GM12878 (cell line): ENCODE results near the gene EPS8L1. TPM values are rescaled to one million over a fixed set of nuclear protein-coding genes. Genes with fewer than 3 reads are reported as not detected.

Experiments
- ATAC-seq: fragments of 200-7000 bp; cut with Tn5 transposase; 3 replicates; pipeline ENCODE4 v1.9.1; 2020; ENCODE audit warnings: mild to moderate bottlenecking, moderate library complexity
- BruUV-seq: library from RNA; stranded (reverse); fragments of 400-500 nt; replicated peaks from 2 replicates; lab custom pipeline; 2021; lab: Mats Ljungman, UMichigan
- CTCF ChIA-PET: fragments of 300-600 bp; sonication (Branson Sonifier 250); formaldehyde crosslinking; extraction: SDS; loops from one replicate; lab custom pipeline; 2021; ENCODE audit warnings: inconsistent platforms; lab: Yijun Ruan, JAX
- POLR2A ChIA-PET: fragments of 350-600 bp; formaldehyde crosslinking; extraction: SDS; loops from one replicate; lab custom pipeline; 2021; ENCODE audit warnings: inconsistent platforms; lab: Charles Lee
- RAD21 ChIA-PET: fragments of 300-600 bp; sonication (Branson Sonifier 250); formaldehyde crosslinking; loops from one replicate; lab custom pipeline; 2023; ENCODE audit warnings: antibody characterized with exemption; ENCODE audit not compliant: unreplicated experiment; lab: Charles Lee
- SMC1A ChIA-PET: fragments of 300-600 bp; sonication (Branson Sonifier 250); formaldehyde crosslinking; loops from one replicate; lab custom pipeline; 2023; ENCODE audit not compliant: unreplicated experiment, uncharacterized antibody; lab: Charles Lee
- DNase-seq: peaks from one replicate; pipeline ENCODE4 v3.0.0-alpha.2; 2011; ENCODE audit warnings: low read depth, low spot score
- FAIRE-seq: peaks from 3 replicates; lab custom pipeline; 2011; peaks lifted over from hg19 to GRCh38; lab: Jason Lieb, UNC
- H2AFZ ChIP-seq: 2 replicates; pipeline ENCODE4 v1.6.0; 2011; ENCODE audit warnings: low read depth, low read length, control low read depth; ENCODE audit not compliant: control insufficient read depth
- H3K27ac ChIP-seq: 2 replicates; pipeline ENCODE4 v1.5.1; 2011; ENCODE audit warnings: control low read depth; ENCODE audit not compliant: control insufficient read depth, insufficient read depth
- H3K27me3 ChIP-seq, 2 experiments: replicated peaks in 1 of 2; 2 replicates each; pipeline versions ENCODE4 v1.6.0 to v1.6.1; 2011; ENCODE audit warnings: low read length in 1 of 2; ENCODE audit not compliant: control insufficient read depth in 2 of 2, insufficient read depth in 2 of 2
- H3K36me3 ChIP-seq, 2 experiments: 2 replicates each; pipeline ENCODE4 v1.5.1; 2011; ENCODE audit warnings: low read length in 1 of 2; ENCODE audit not compliant: control insufficient read depth in 2 of 2, insufficient read depth in 2 of 2
- H3K4me1 ChIP-seq: 2 replicates; pipeline ENCODE4 v1.6.1; 2011; ENCODE audit warnings: mild to moderate bottlenecking, low read length, moderate library complexity, mixed read lengths; ENCODE audit not compliant: control insufficient read depth, insufficient read depth
- H3K4me2 ChIP-seq: 2 replicates; pipeline ENCODE4 v1.6.0; 2011; ENCODE audit warnings: control low read depth; ENCODE audit not compliant: control insufficient read depth, insufficient read depth
- H3K4me3 ChIP-seq: fragments of 200-600 bp; sonication (generic); 2 replicates; pipeline ENCODE4 v1.5.1; 2016
- H3K79me2 ChIP-seq: 2 replicates; pipeline ENCODE4 v1.6.0; 2011; ENCODE audit warnings: low read length; ENCODE audit not compliant: control insufficient read depth, insufficient read depth
- H3K9ac ChIP-seq: 2 replicates; pipeline ENCODE4 v1.8.0; 2011; ENCODE audit warnings: low read length, control low read depth, mixed read lengths; ENCODE audit not compliant: control insufficient read depth, insufficient read depth
- H3K9me3 ChIP-seq: replicated peaks from 3 replicates; pipeline ENCODE4 v1.5.1; 2011; ENCODE audit warnings: mild to moderate bottlenecking, low read length; ENCODE audit not compliant: control insufficient read depth, insufficient read depth
- H4K20me1 ChIP-seq: 2 replicates; pipeline ENCODE4 v1.6.0; 2011; ENCODE audit not compliant: control insufficient read depth, insufficient read depth
- ATF3 ChIP-seq: IDR thresholded peaks from 2 replicates; pipeline ENCODE4 v1.6.1; 2011; ENCODE audit warnings: low read depth, mild to moderate bottlenecking, low read length, moderate library complexity, borderline replicate concordance; ENCODE audit errors: extremely low read depth
- ATF7 ChIP-seq: fragments of 450-650 bp; IDR thresholded peaks from 2 replicates; pipeline ENCODE4 v1.6.1; 2016; ENCODE audit warnings: low read depth, mild to moderate bottlenecking
- BCLAF1 ChIP-seq: fragments of 450-650 bp; IDR thresholded peaks from 2 replicates; pipeline ENCODE4 v1.6.1; 2017; ENCODE audit warnings: antibody characterized with exemption, mild to moderate bottlenecking, moderate library complexity
- EZH2 ChIP-seq: IDR thresholded peaks from 2 replicates; pipeline ENCODE4 v1.6.1; 2012; ENCODE audit warnings: low read depth, mild to moderate bottlenecking, control low read depth, inconsistent platforms, low read length, borderline replicate concordance; ENCODE audit not compliant: control insufficient read depth
- HCFC1 ChIP-seq: fragments of 150-350 bp; IDR thresholded peaks from 2 replicates; pipeline ENCODE4 v1.6.1; 2014; ENCODE audit warnings: low read length
- KAT2A ChIP-seq: conservative IDR thresholded peaks from 2 replicates; pipeline ENCODE4 v1.6.1; 2011; ENCODE audit warnings: low read depth, low read length; ENCODE audit not compliant: control insufficient read depth
- MTA2 ChIP-seq: fragments of 450-650 bp; IDR thresholded peaks from 2 replicates; pipeline ENCODE4 v1.6.1; 2016; ENCODE audit warnings: low read depth, mild to moderate bottlenecking, moderate library complexity
- NR2C2 ChIP-seq: IDR thresholded peaks from 2 replicates; pipeline ENCODE4 v1.6.1; 2011; ENCODE audit warnings: borderline replicate concordance, low read depth; ENCODE audit not compliant: control insufficient read depth, insufficient read length
- RB1 ChIP-seq: fragments of 450-650 bp; formaldehyde crosslinking; IDR thresholded peaks from 2 replicates; pipeline ENCODE4 v1.6.1; 2017; ENCODE audit warnings: mild to moderate bottlenecking, borderline replicate concordance
- SMAD1 ChIP-seq: fragments of 450-650 bp; IDR thresholded peaks from 2 replicates; pipeline ENCODE4 v1.6.1; 2018; ENCODE audit warnings: mild to moderate bottlenecking, low read depth; ENCODE audit not compliant: partially characterized antibody
- SP1 ChIP-seq: IDR thresholded peaks from one replicate; pipeline ENCODE4 v1.6.1; 2011; ENCODE audit warnings: low read depth, low read length
- SREBF1 ChIP-seq: IDR thresholded peaks from 2 replicates; pipeline ENCODE4 v1.6.1; 2012; ENCODE audit warnings: mild to moderate bottlenecking, low read length
- ZBTB11 ChIP-seq: fragments of 450-650 bp; formaldehyde crosslinking; IDR thresholded peaks from 2 replicates; pipeline ENCODE4 v1.5.0; 2022; ENCODE audit warnings: mild to moderate bottlenecking, missing genetic modification characterization
- ZNF207 ChIP-seq: fragments of 450-650 bp; IDR thresholded peaks from 2 replicates; pipeline ENCODE4 v1.6.1; 2014; ENCODE audit warnings: antibody characterized with exemption, mild to moderate bottlenecking, borderline replicate concordance
- ZNF622 ChIP-seq: fragments of 450-650 bp; IDR thresholded peaks from 2 replicates; pipeline ENCODE4 v1.6.1; 2017; ENCODE audit warnings: mild to moderate bottlenecking, inconsistent platforms
- WGBS: methylation state at CpG from one replicate; pipeline ENCODE4 v1.1.6; 2016; ENCODE audit warnings: low lambda C conversion rate; ENCODE audit not compliant: insufficient replicate concordance, insufficient coverage; ENCODE audit errors: missing lambda C conversion rate; 5-methylcytosine and 5-hydroxymethylcytosine counted together
- in situ Hi-C: fragments of 300-500 bp; cut with MboI; formaldehyde crosslinking; loops from 9 replicates; pipeline ENCODE4 v1.14.3; 2018; ENCODE audit warnings: mixed read lengths
- intact Hi-C: fragments of 100-400 bp; cut with micrococcal nuclease; formaldehyde crosslinking; loops from one replicate; pipeline ENCODE4 v1.14.2; 2022; ENCODE audit not compliant: unreplicated experiment
- polyA plus RNA-seq, 11 experiments: library from polyadenylated mRNA; depleted of rRNA in 4 of 11; unstranded in 6 of 11; stranded (reverse) in 5 of 11; fragments of >200 nt; fragmentation: Nextera tagmentation in 4 of 11; fragmentation: Illumina TruSeq in 1 of 11; extraction: Ambion mirVana in 4 of 11; extraction: Trizol in 1 of 11; gene quantifications; 1 replicate in 1 of 11; 2 replicates in 10 of 11; pipeline versions ENCODE4 v1.2.1 to v1.2.3, GENCODE V29; 2011 to 2016; ENCODE audit warnings: inconsistent platforms in 2 of 11, missing spikeins in 2 of 11, low read depth in 1 of 11
- total RNA-seq, 4 experiments: library from RNA; depleted of rRNA in 3 of 4; stranded (reverse); fragments of >200 nt in 3 of 4; fragmentation: Illumina TruSeq in 1 of 4; extraction: Trizol in 1 of 4; gene quantifications; 2 replicates each; pipeline versions ENCODE4 v1.2.1 to v1.2.3, GENCODE V29; 2013 to 2021
- TF ChIP-seq, protein P1 (sequence below): IDR thresholded peaks from 2 replicates; pipeline ENCODE4 v1.6.1; 2011; ENCODE audit warnings: mild to moderate bottlenecking, low read depth, low read length, moderate library complexity; ENCODE audit not compliant: insufficient replicate concordance

EPS8L1 gene
- total and polyA plus RNA-seq, 10 of the 15 experiments (the other 5 are each of a cell fraction or from before 2014, with no cell fraction given): 0.68 to 2.2 (median 0.96) TPM; not detected in 2

DNA sequence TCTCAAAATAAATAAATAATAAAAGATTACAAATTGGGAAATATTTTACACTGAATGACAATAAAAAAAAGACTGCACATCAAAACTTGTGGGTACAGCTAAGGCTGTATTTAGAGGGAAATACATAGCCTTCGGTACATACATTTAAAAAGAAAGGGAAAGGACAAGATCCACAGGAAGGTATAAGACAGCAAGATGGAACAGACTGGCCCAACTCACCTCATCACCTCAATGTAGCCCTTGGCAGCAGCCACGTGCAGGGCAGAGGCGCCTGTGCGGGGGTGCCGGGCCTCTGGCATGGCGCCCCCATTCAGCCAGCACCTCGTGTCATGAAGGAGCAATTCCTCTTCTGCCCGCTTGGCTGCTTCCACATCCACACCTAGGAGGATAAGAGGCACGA is 27.5 kb downstream of the EPS8L1 start:
- no peak overlapping the region for H3K27ac ChIP-seq
- no peak overlapping the region for H2AFZ ChIP-seq
- RAD21 ChIA-PET: no interaction called here
- no peaks in the 10 kb centered on the region; the same call in 2 of the 3 replicates for H3K9me3 ChIP-seq
- ATAC-seq (no peak), FAIRE-seq (no peak)
- no peaks in the 10 kb centered on the region for H3K4me1 ChIP-seq
- no TSS peak for BruUV-seq
- no peaks in the 10 kb centered on the region for H3K79me2 ChIP-seq
- in situ Hi-C loops: no loop called here
- WGBS: 100% methylated on average over 9 of the region's 9 CpGs
- no peak for TF ChIP-seq RB1
- no peak for TF ChIP-seq SP1
- TF ChIP-seq SREBF1: no peak
- TF ChIP-seq ATF3: no peak
- TF ChIP-seq MTA2: no peak
- TF ChIP-seq, protein P1, sequence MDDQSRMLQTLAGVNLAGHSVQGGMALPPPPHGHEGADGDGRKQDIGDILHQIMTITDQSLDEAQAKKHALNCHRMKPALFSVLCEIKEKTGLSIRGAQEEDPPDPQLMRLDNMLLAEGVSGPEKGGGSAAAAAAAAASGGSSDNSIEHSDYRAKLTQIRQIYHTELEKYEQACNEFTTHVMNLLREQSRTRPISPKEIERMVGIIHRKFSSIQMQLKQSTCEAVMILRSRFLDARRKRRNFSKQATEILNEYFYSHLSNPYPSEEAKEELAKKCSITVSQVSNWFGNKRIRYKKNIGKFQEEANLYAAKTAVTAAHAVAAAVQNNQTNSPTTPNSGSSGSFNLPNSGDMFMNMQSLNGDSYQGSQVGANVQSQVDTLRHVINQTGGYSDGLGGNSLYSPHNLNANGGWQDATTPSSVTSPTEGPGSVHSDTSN: no peak
- no peak for TF ChIP-seq ZBTB11 (CRISPR knock-in tag)
- no peak for TF ChIP-seq KAT2A
- no peak for TF ChIP-seq ZNF207
- no peak for TF ChIP-seq HCFC1
- TF ChIP-seq NR2C2: no peak
- TF ChIP-seq EZH2: no peak
- no peak for TF ChIP-seq SMAD1
- no peak for TF ChIP-seq BCLAF1
- no peak for TF ChIP-seq ATF7
- no peak for TF ChIP-seq ZNF622
- TF ChIP-seq, all 136 proteins: peak for 0
- no peak overlapping the region for H3K4me2 ChIP-seq
- CTCF ChIA-PET: interaction anchor here (1.3 kb wide), 1 partner anchor 15 kb away, joined by 3 read pairs; no protein-coding TSS in a partner anchor
- POLR2A ChIA-PET: no interaction called here
- peaks cover 0 to 6% of the 10 kb centered on the region in 2 experiments; a peak in 1 of 4 replicates for H3K36me3 ChIP-seq
- no peak overlapping the region for H3K9ac ChIP-seq
- DNase-seq: no peak
- no peaks in the 10 kb centered on the region for H3K27me3 ChIP-seq
- H4K20me1 ChIP-seq: no peaks in the 10 kb centered on the region
- SMC1A ChIA-PET: no interaction called here
- no peak overlapping the region for H3K4me3 ChIP-seq
- intact Hi-C loops: no loop called here
